IMR-90 (cell line): Measurements from ENCODE around the gene INF2. TPM values are rescaled to one million over a fixed set of nuclear protein-coding genes. Genes with fewer than 3 reads are reported as not detected.
A peak's percentile ranks its signal among the peaks of the same experiment; 100 is the strongest.

Experiments
- ATAC-seq: fragments of 200-7000 bp; cut with Tn5 transposase; 2 replicates; pipeline ENCODE4 v1.9.1; 2020; ENCODE audit warnings: low read depth, mild to moderate bottlenecking, moderate library complexity
- BruUV-seq: library from RNA; stranded (reverse); fragments of 400-500 nt; replicated peaks from 2 replicates; lab custom pipeline; 2021; lab: Mats Ljungman, UMichigan
- CTCF ChIA-PET: fragments of 300-600 bp; formaldehyde crosslinking; extraction: SDS; loops from one replicate; lab custom pipeline; 2021; ENCODE audit warnings: antibody characterized with exemption; lab: Yijun Ruan, JAX
- POLR2A ChIA-PET: fragments of 300-600 bp; sonication (Branson Sonifier 250); formaldehyde crosslinking; loops from one replicate; lab custom pipeline; 2022; ENCODE audit warnings: antibody characterized with exemption; ENCODE audit not compliant: unreplicated experiment; lab: Charles Lee
- DNase-seq: peaks from one replicate; pipeline ENCODE4 v3.0.0; 2013
- H2AFZ ChIP-seq: replicated peaks from 2 replicates; pipeline ENCODE3; 2013; ENCODE audit warnings: low read length, mild to moderate bottlenecking; ENCODE audit not compliant: poor library complexity
- H2AK5ac ChIP-seq: 2 replicates; pipeline ENCODE4 v1.6.1; 2013; ENCODE audit warnings: low read depth, low read length, inconsistent platforms
- H2AK9ac ChIP-seq: replicated peaks from 2 replicates; pipeline ENCODE3; 2013; ENCODE audit warnings: mild to moderate bottlenecking, low read depth, low read length, moderate library complexity; ENCODE audit not compliant: poor library complexity
- H2BK120ac ChIP-seq: 2 replicates; pipeline ENCODE4 v1.6.1; 2013; ENCODE audit warnings: low read depth, low read length, inconsistent platforms
- H2BK15ac ChIP-seq: 3 replicates; pipeline ENCODE4 v1.6.1; 2013; ENCODE audit warnings: low read depth, low read length, inconsistent platforms
- H2BK20ac ChIP-seq: 2 replicates; pipeline ENCODE4 v1.6.1; 2013; ENCODE audit warnings: low read depth, mild to moderate bottlenecking, inconsistent platforms, low read length, moderate library complexity
- H2BK5ac ChIP-seq: 2 replicates; pipeline ENCODE4 v1.6.1; 2013; ENCODE audit warnings: mild to moderate bottlenecking, low read depth, low read length, inconsistent platforms; ENCODE audit not compliant: poor library complexity, severe bottlenecking
- H3K14ac ChIP-seq: replicated peaks from 2 replicates; pipeline ENCODE4 v1.6.1; 2013; ENCODE audit warnings: low read depth, low read length, inconsistent platforms
- H3K18ac ChIP-seq: 2 replicates; pipeline ENCODE4 v1.6.1; 2013; ENCODE audit warnings: low read depth, low read length, control low read depth
- H3K23ac ChIP-seq: 2 replicates; pipeline ENCODE4 v1.6.1; 2013; ENCODE audit warnings: low read depth, low read length, inconsistent platforms
- H3K27ac ChIP-seq: 2 replicates; pipeline ENCODE4 v1.5.1; 2013; ENCODE audit warnings: mild to moderate bottlenecking, control low read depth, low read length; ENCODE audit not compliant: insufficient read depth
- H3K27me3 ChIP-seq: 2 replicates; pipeline ENCODE4 v1.6.1; 2013; ENCODE audit warnings: low read length; ENCODE audit not compliant: control insufficient read depth, insufficient read depth
- H3K36me3 ChIP-seq: 2 replicates; pipeline ENCODE4 v1.6.1; 2013; ENCODE audit warnings: low read length, mixed read lengths; ENCODE audit not compliant: control insufficient read depth, insufficient read depth
- H3K4ac ChIP-seq: 2 replicates; pipeline ENCODE4 v1.6.1; 2013; ENCODE audit warnings: low read depth, low read length, inconsistent platforms
- H3K4me1 ChIP-seq: 2 replicates; pipeline ENCODE4 v1.6.1; 2013; ENCODE audit warnings: low read length, mixed read lengths; ENCODE audit not compliant: control insufficient read depth, insufficient read depth
- H3K4me2 ChIP-seq: 2 replicates; pipeline ENCODE4 v1.6.1; 2013; ENCODE audit warnings: low read depth, mild to moderate bottlenecking, control low read depth, low read length, moderate library complexity
- H3K4me3 ChIP-seq: 2 replicates; pipeline ENCODE4 v1.5.1; 2013; ENCODE audit warnings: low read depth, mild to moderate bottlenecking, control low read depth, low read length, moderate library complexity; ENCODE audit not compliant: insufficient read depth
- H3K56ac ChIP-seq: 2 replicates; pipeline ENCODE4 v1.6.1; 2013; ENCODE audit warnings: low read length, inconsistent platforms; ENCODE audit not compliant: insufficient read depth; ENCODE audit errors: extremely low read depth
- H3K79me1 ChIP-seq, 2 experiments: 2 replicates each; pipeline ENCODE4 v1.6.1; 2013; ENCODE audit warnings: low read length in 2 of 2, inconsistent platforms in 1 of 2, low read depth in 1 of 2
- H3K9ac ChIP-seq: 2 replicates; pipeline ENCODE4 v1.6.1; 2013; ENCODE audit warnings: low read depth, low read length, control low read depth
- H3K9me1 ChIP-seq: 2 replicates; pipeline ENCODE4 v1.6.1; 2013; ENCODE audit warnings: low read length, inconsistent platforms; ENCODE audit not compliant: insufficient read depth
- H3K9me3 ChIP-seq: 2 replicates; pipeline ENCODE4 v1.6.1; 2013; ENCODE audit warnings: low read length; ENCODE audit not compliant: control insufficient read depth, insufficient read depth
- H4K20me1 ChIP-seq: 2 replicates; pipeline ENCODE4 v1.6.1; 2013; ENCODE audit warnings: low read length, inconsistent platforms; ENCODE audit not compliant: insufficient read depth
- H4K5ac ChIP-seq: 2 replicates; pipeline ENCODE4 v1.6.1; 2013; ENCODE audit warnings: mild to moderate bottlenecking, low read depth, low read length, control low read depth
- H4K8ac ChIP-seq, 2 experiments: 2 replicates each; pipeline ENCODE4 v1.6.1; 2013; ENCODE audit warnings: low read depth in 2 of 2, low read length in 2 of 2, control low read depth in 1 of 2, inconsistent platforms in 1 of 2
- H4K91ac ChIP-seq: 2 replicates; pipeline ENCODE4 v1.6.1; 2013; ENCODE audit warnings: low read depth, low read length, inconsistent platforms; ENCODE audit not compliant: insufficient read depth
- BHLHE40 ChIP-seq: fragments of 150-350 bp; IDR thresholded peaks from 2 replicates; pipeline ENCODE4 v1.6.1; 2016; ENCODE audit warnings: mild to moderate bottlenecking, low read depth, low read length
- CEBPB ChIP-seq: IDR thresholded peaks from 2 replicates; pipeline ENCODE4 v1.6.1; 2012; ENCODE audit warnings: low read depth, low read length, improper control_type of control experiment
- CHD1 ChIP-seq: IDR thresholded peaks from 2 replicates; pipeline ENCODE4 v1.6.1; 2012; ENCODE audit warnings: low read depth, low read length, improper control_type of control experiment
- ELK1 ChIP-seq: fragments of 150-350 bp; IDR thresholded peaks from 2 replicates; pipeline ENCODE4 v1.6.1; 2016; ENCODE audit warnings: low read depth, mild to moderate bottlenecking, low read length, moderate library complexity, borderline replicate concordance
- MAFK ChIP-seq: IDR thresholded peaks from 2 replicates; pipeline ENCODE4 v1.6.1; 2012; ENCODE audit warnings: low read depth, low read length, improper control_type of control experiment
- MXI1 ChIP-seq: IDR thresholded peaks from 2 replicates; pipeline ENCODE4 v1.6.1; 2012; ENCODE audit warnings: low read depth, mild to moderate bottlenecking, low read length, moderate library complexity, borderline replicate concordance
- NFE2L2 ChIP-seq: fragments of 150-350 bp; IDR thresholded peaks from 2 replicates; pipeline ENCODE4 v1.6.1; 2016; ENCODE audit warnings: low read depth, mild to moderate bottlenecking, low read length
- POLR2A ChIP-seq: IDR thresholded peaks from 2 replicates; pipeline ENCODE4 v1.6.1; 2012; ENCODE audit warnings: mild to moderate bottlenecking, low read depth, low read length
- RAD21 ChIP-seq: IDR thresholded peaks from 2 replicates; pipeline ENCODE4 v1.6.1; 2012; ENCODE audit warnings: low read length, improper control_type of control experiment
- RCOR1 ChIP-seq: IDR thresholded peaks from 2 replicates; pipeline ENCODE4 v1.6.1; 2012; ENCODE audit warnings: mild to moderate bottlenecking, low read length, improper control_type of control experiment; ENCODE audit not compliant: insufficient replicate concordance
- RFX5 ChIP-seq: IDR thresholded peaks from 2 replicates; pipeline ENCODE4 v1.8.0; 2012; ENCODE audit warnings: low read depth, mild to moderate bottlenecking, low read length, moderate library complexity
- USF2 ChIP-seq: fragments of 150-350 bp; IDR thresholded peaks from 2 replicates; pipeline ENCODE4 v1.6.1; 2017; ENCODE audit warnings: mild to moderate bottlenecking, antibody characterized with exemption, low read length, low read depth
- WGBS, 2 experiments: methylation state at CpG; one replicate each; pipeline versions ENCODE4 v1.1.5 to v1.1.7; 2013; ENCODE audit warnings: missing lambda C conversion rate in 2 of 2; ENCODE audit not compliant: insufficient read length in 1 of 2; ENCODE audit errors: extremely low coverage in 2 of 2; 5-methylcytosine and 5-hydroxymethylcytosine counted together
- dilution Hi-C: fragments of 300-500 bp; cut with HindIII; formaldehyde crosslinking; loops from one replicate; pipeline ENCODE4 v1.14.3; 2018; ENCODE audit warnings: low sequenced_read_pairs; ENCODE audit not compliant: unreplicated experiment
- in situ Hi-C: fragments of 300-500 bp; cut with MboI; formaldehyde crosslinking; loops from 3 replicates; pipeline ENCODE4 v1.14.3; 2019; ENCODE audit warnings: low sequenced_read_pairs, inconsistent platforms, mixed read lengths
- intact Hi-C: fragments of 100-400 bp; cut with micrococcal nuclease; formaldehyde crosslinking; loops from 2 replicates; pipeline ENCODE4 v1.10.0; 2022
- polyA plus RNA-seq, 3 experiments: library from polyadenylated mRNA; depleted of rRNA; stranded (reverse); fragments of >200 nt; gene quantifications; 2 replicates each; pipeline ENCODE4 v1.2.3, GENCODE V29; 2012; ENCODE audit warnings: low replicate concordance in 1 of 3
- total RNA-seq: library from RNA; depleted of rRNA; stranded (reverse); fragments of >200 nt; gene quantifications from 2 replicates; pipeline ENCODE4 v1.2.3, GENCODE V29; 2012

The INF2 gene
- total and polyA plus RNA-seq, 2 of the 4 experiments (the other 2 are of a cell fraction) = 16.8 to 62.1 TPM

GRCh38 chr14:104710071-104710735 lies 20.8 kb downstream of the INF2 start (continued):
- TF ChIP-seq ELK1 (no peak), CHD1 (no peak)

GRCh38 chr14:104712881-104713734 lies 23.7 kb downstream of the INF2 start:
- Histone ChIP-seq H2AK9ac (peak overlapping the region; percentile 16), H2AFZ (no peak overlapping the region), H3K56ac (no peak overlapping the region), H2BK20ac (no peak overlapping the region), H3K27me3 (no peaks in the 10 kb centered on the region), H4K8ac (no peak overlapping the region), H3K23ac (no peak overlapping the region), H4K20me1 (peaks cover 9% of the 10 kb centered on the region), H3K4me2 (no peak overlapping the region), H3K9me3 (no peaks in the 10 kb centered on the region), H3K4me1 (no peaks in the 10 kb centered on the region), H3K36me3 (peaks cover 66% of the 10 kb centered on the region), H4K91ac (no peak overlapping the region), H3K4me3 (no peak overlapping the region), H2AK5ac (no peak overlapping the region), H2BK15ac (no peak overlapping the region), H3K18ac (no peak overlapping the region), H2BK120ac (no peak overlapping the region), H3K4ac (no peak overlapping the region), H3K9me1 (no peaks in the 10 kb centered on the region), H3K14ac (no peak overlapping the region), H2BK5ac (no peak overlapping the region), H4K5ac (no peak overlapping the region), H3K79me1 (peaks cover 5 to 7% of the 10 kb centered on the region in 2 experiments; a peak in 2 of 4 replicates), H3K9ac (no peak overlapping the region), H3K27ac (no peak overlapping the region)
- ATAC-seq = no peak
- dilution Hi-C loops = no loop called here
- in situ Hi-C loops = no loop called here
- ChIA-PET CTCF (no interaction called here), POLR2A (no interaction called here)
- 93% methylated on average over 13 of the region's 40 CpGs; no CpG with 5 or more reads in 1 of the 2 experiments for WGBS, 2 experiments
- DNase-seq = no peak
- intact Hi-C loops = no loop called here
- BruUV-seq = no TSS peak
- TF ChIP-seq RCOR1 (no peak), RFX5 (no peak), RAD21 (no peak), MXI1 (no peak), USF2 (no peak), NFE2L2 (no peak), CEBPB (no peak), ELK1 (no peak), MAFK (no peak), BHLHE40 (no peak), POLR2A (no peak)
